Activated T-cell treated with anti-CD3 and anti-CD28 coated beads for 48 hours (primary cell): ENCODE data around the gene RNF112.

ENCODE experiments used
- DNase-seq: peaks from one replicate; pipeline ENCODE4 v3.0.0-alpha.2; 2020; ENCODE audit warnings: low read depth

RNF112 gene

GRCh38 chr17:19410875-19411620, at the start of gene RNF112:
Gene RNF112, plus strand, starts transcription at chr17:19411232. Its CDS starts 177 bp downstream, at chr17:19411409.
- no peak for DNase-seq

GRCh38 chr17:19361326-19361725, 49.7 kb upstream of the RNF112 start:
- no peak for DNase-seq

GRCh38 chr17:19361944-19362276, 49.1 kb upstream of the RNF112 start:
- no peak for DNase-seq

GRCh38 chr17:19362277-19363113, 48.5 kb upstream of the RNF112 start, which contains the start of gene B9D1:
Gene B9D1, minus strand, starts transcription at chr17:19362723. Its CDS starts 154 bp downstream, at chr17:19362569.
- DNase-seq = peak; percentile 88

GRCh38 chr17:19363114-19363438, 48.0 kb upstream of the RNF112 start:
- no peak for DNase-seq

- no peak for DNase-seq
These were observed 47.5 kb upstream of the RNF112 start for GRCh38 chr17:19363460-19364035.

- DNase-seq = no peak
These were observed 46.1 kb upstream of the RNF112 start for GRCh38 chr17:19364699-19365498.

- DNase-seq = no peak
These were observed 45.6 kb upstream of the RNF112 start for GRCh38 chr17:19365499-19365817.

- no peak for DNase-seq
These were observed 45.0 kb upstream of the RNF112 start for GRCh38 chr17:19365833-19366636.

GRCh38 chr17:19366637-19366972, 44.4 kb upstream of the RNF112 start:
- no peak for DNase-seq

GRCh38 chr17:19368229-19368628, 42.8 kb upstream of the RNF112 start:
- DNase-seq = no peak

GRCh38 chr17:19369107-19369778, 41.8 kb upstream of the RNF112 start:
- DNase-seq = no peak

GRCh38 chr17:19369846-19370492, 41.1 kb upstream of the RNF112 start:
- no peak for DNase-seq

GRCh38 chr17:19370493-19370960, 40.5 kb upstream of the RNF112 start:
- DNase-seq = no peak

GRCh38 chr17:19371259-19372010, 39.6 kb upstream of the RNF112 start:
- no peak for DNase-seq

GRCh38 chr17:19372011-19372370, 39.0 kb upstream of the RNF112 start:
- DNase-seq = no peak

GRCh38 chr17:19372439-19372838, 38.6 kb upstream of the RNF112 start:
- no peak for DNase-seq

- no peak for DNase-seq
These were observed 38.0 kb upstream of the RNF112 start for GRCh38 chr17:19372866-19373504.

GRCh38 chr17:19374136-19374535, 36.9 kb upstream of the RNF112 start:
- no peak for DNase-seq
